GM04503 (cell line): ENCODE measurements around the gene AASS.
A peak's percentile ranks its signal among the peaks of the same experiment; 100 is the strongest.

Source experiments
- DNase-seq: peaks from one replicate; pipeline ENCODE4 v3.0.0-alpha.2; 2012; ENCODE audit warnings: low read depth

Gene AASS

GRCh38 chr7:122118757-122119156, 25.3 kb downstream of the AASS start:
- DNase-seq: no peak

GRCh38 chr7:122103064-122103463, 41.0 kb downstream of the AASS start:
- no peak for DNase-seq

GRCh38 chr7:122100021-122100420, 44.0 kb downstream of the AASS start:
- no peak for DNase-seq

- no peak for DNase-seq
These were observed 48.4 kb downstream of the AASS start for GRCh38 chr7:122095642-122096041.

- no peak for DNase-seq
These were observed 49.5 kb downstream of the AASS start for GRCh38 chr7:122094549-122094948.

GRCh38 chr7:122092964-122093797, 50.9 kb downstream of the AASS start:
- DNase-seq: peak; percentile 16

- no peak for DNase-seq
These were observed 61.4 kb downstream of the AASS start for GRCh38 chr7:122082670-122083069.

- no peak for DNase-seq
These were observed 61.9 kb downstream of the AASS start for GRCh38 chr7:122082160-122082559.

GRCh38 chr7:122073635-122074034, 70.4 kb downstream of the AASS start:
- DNase-seq: no peak

- DNase-seq: no peak
These were observed 71.0 kb downstream of the AASS start for GRCh38 chr7:122072924-122073599.

GRCh38 chr7:122072272-122072671, 71.8 kb downstream of the AASS start:
- no peak for DNase-seq

- DNase-seq: no peak
These were observed 73.2 kb downstream of the AASS start for GRCh38 chr7:122070834-122071233.

GRCh38 chr7:122070062-122070461, 74.0 kb downstream of the AASS start:
- no peak for DNase-seq

- no peak for DNase-seq
These were observed 75.0 kb downstream of the AASS start for GRCh38 chr7:122068999-122069398.

GRCh38 chr7:122068046-122068445, 76.0 kb downstream of the AASS start:
- no peak for DNase-seq

- DNase-seq: no peak
These were observed 77.0 kb downstream of the AASS start for GRCh38 chr7:122067077-122067476.

- DNase-seq: no peak
These were observed 79.1 kb downstream of the AASS start for GRCh38 chr7:122064971-122065370.

GRCh38 chr7:122063146-122063545, 80.9 kb downstream of the AASS start:
- no peak for DNase-seq

- no peak for DNase-seq
These were observed 84.5 kb downstream of the AASS start for GRCh38 chr7:122059542-122059941.

GRCh38 chr7:122056977-122057376, 87.1 kb downstream of the AASS start:
- DNase-seq: no peak

GRCh38 chr7:122055073-122055472, 89.0 kb downstream of the AASS start:
- no peak for DNase-seq

GRCh38 chr7:122054393-122054792, 89.7 kb downstream of the AASS start:
- no peak for DNase-seq

GRCh38 chr7:122046402-122046801, 97.6 kb downstream of the AASS start:
- DNase-seq: no peak

- DNase-seq: no peak
These were observed 103.9 kb downstream of the AASS start for GRCh38 chr7:122040147-122040546.
